A673 (cell line): ENCODE data around the gene ZNF33B. TPM values are rescaled to one million over a fixed set of nuclear protein-coding genes. Genes with fewer than 3 reads are reported as not detected.

ENCODE experiments used
- BruUV-seq: library from RNA; stranded (reverse); fragments of 400-500 nt; replicated peaks from 2 replicates; lab custom pipeline; 2021; lab: Mats Ljungman, UMichigan
- CTCF ChIA-PET: fragments of 300-600 bp; sonication (Branson Sonifier 250); formaldehyde crosslinking; loops from one replicate; lab custom pipeline; 2022; ENCODE audit warnings: antibody characterized with exemption; lab: Charles Lee
- POLR2A ChIA-PET: fragments of 300-600 bp; sonication (Branson Sonifier 250); formaldehyde crosslinking; loops from one replicate; lab custom pipeline; 2022; ENCODE audit warnings: antibody characterized with exemption; ENCODE audit not compliant: low non-redundant PET; lab: Charles Lee
- DNase-seq: peaks from one replicate; pipeline ENCODE4 v3.0.0-alpha.2; 2015; ENCODE audit warnings: low spot score
- H3K27ac ChIP-seq: fragments of 200-600 bp; sonication (generic); 2 replicates; pipeline ENCODE4 v1.5.1; 2016; ENCODE audit warnings: mixed run types, low read depth, mild to moderate bottlenecking, mixed read lengths, antibody characterized with exemption, low read length; ENCODE audit not compliant: poor library complexity, severe bottlenecking
- H3K27me3 ChIP-seq: fragments of 200-600 bp; sonication (generic); replicated peaks from 2 replicates; pipeline ENCODE4 v1.6.1; 2017; ENCODE audit warnings: mixed run types, low read depth, mild to moderate bottlenecking, mixed read lengths, antibody characterized with exemption, low read length; ENCODE audit not compliant: insufficient read depth, poor library complexity
- H3K36me3 ChIP-seq: fragments of 200-600 bp; sonication (generic); 2 replicates; pipeline ENCODE4 v1.6.1; 2016; ENCODE audit warnings: mixed run types, mild to moderate bottlenecking, mixed read lengths, antibody characterized with exemption, low read length; ENCODE audit not compliant: insufficient read depth, poor library complexity, severe bottlenecking
- H3K4me1 ChIP-seq: fragments of 200-600 bp; sonication (generic); 2 replicates; pipeline ENCODE4 v1.6.1; 2017; ENCODE audit warnings: mixed run types, mild to moderate bottlenecking, mixed read lengths, antibody characterized with exemption, low read length; ENCODE audit not compliant: insufficient read depth, poor library complexity, severe bottlenecking
- H3K4me3 ChIP-seq: fragments of 200-600 bp; sonication (generic); 2 replicates; pipeline ENCODE4 v1.5.1; 2016; ENCODE audit warnings: low read depth, mixed run types, mild to moderate bottlenecking, mixed read lengths, low read length; ENCODE audit not compliant: poor library complexity, severe bottlenecking
- H3K9me3 ChIP-seq: fragments of 200-600 bp; sonication (generic); 2 replicates; pipeline ENCODE4 v1.6.1; 2016; ENCODE audit warnings: mixed run types, low read depth, mild to moderate bottlenecking, mixed read lengths, antibody characterized with exemption, low read length; ENCODE audit not compliant: poor library complexity, severe bottlenecking
- CTCF ChIP-seq: fragments of 300-800, 200-600 bp; sonication (generic); conservative IDR thresholded peaks from 2 replicates; pipeline ENCODE4 v1.5.1; 2017; ENCODE audit warnings: low read depth, mild to moderate bottlenecking, antibody characterized with exemption, low read length, moderate library complexity, mixed read lengths
- EZH2 ChIP-seq: fragments of 200-600 bp; sonication (generic); IDR thresholded peaks from 2 replicates; pipeline ENCODE4 v1.6.1; 2017; ENCODE audit warnings: borderline replicate concordance, low read depth, mild to moderate bottlenecking, mixed read lengths, antibody characterized with exemption, low read length; ENCODE audit not compliant: poor library complexity, severe bottlenecking
- intact Hi-C: fragments of 100-400 bp; cut with micrococcal nuclease; formaldehyde crosslinking; loops from one replicate; pipeline ENCODE4 v1.10.0; 2022; ENCODE audit not compliant: unreplicated experiment
- total RNA-seq: library from RNA; stranded (reverse); gene quantifications from 2 replicates; pipeline ENCODE4 v1.2.3, GENCODE V29; 2021

Gene ZNF33B
- total RNA-seq, 1 experiment from 2014 or later = 18.3 TPM

GRCh38 chr10:42594246-42594650 is 44.1 kb downstream of the ZNF33B start:
- Histone ChIP-seq H3K27ac (no peak overlapping the region), H3K27me3 (no peaks in the 10 kb centered on the region), H3K4me3 (no peak overlapping the region), H3K36me3 (peaks cover 40% of the 10 kb centered on the region), H3K9me3 (peaks cover 48% of the 10 kb centered on the region), H3K4me1 (no peaks in the 10 kb centered on the region)
- TF ChIP-seq EZH2 = no peak
- no peak for TF ChIP-seq CTCF
- no TSS peak for BruUV-seq
- no peak for DNase-seq
- ChIA-PET CTCF (no interaction called here), POLR2A (no interaction called here)
- intact Hi-C loops = no loop called here

GRCh38 chr10:42593284-42593683 is 45.1 kb downstream of the ZNF33B start:
- H3K4me1 ChIP-seq = no peaks in the 10 kb centered on the region
- H3K27me3 ChIP-seq = no peaks in the 10 kb centered on the region
- H3K36me3 ChIP-seq = peaks cover 40% of the 10 kb centered on the region
- ChIA-PET CTCF (no interaction called here), POLR2A (no interaction called here)
- H3K9me3 ChIP-seq = peaks cover 48% of the 10 kb centered on the region
- TF ChIP-seq CTCF = no peak
- no peak for TF ChIP-seq EZH2
- H3K4me3 ChIP-seq = no peak overlapping the region
- no TSS peak for BruUV-seq
- no peak for DNase-seq
- intact Hi-C loops = no loop called here
- no peak overlapping the region for H3K27ac ChIP-seq

GRCh38 chr10:42583828-42584227 is 54.5 kb downstream of the ZNF33B start:
- Histone ChIP-seq H3K4me3 (no peak overlapping the region), H3K27me3 (no peaks in the 10 kb centered on the region), H3K27ac (no peak overlapping the region), H3K4me1 (no peaks in the 10 kb centered on the region), H3K36me3 (no peaks in the 10 kb centered on the region), H3K9me3 (no peaks in the 10 kb centered on the region)
- TF ChIP-seq CTCF = no peak
- no peak for DNase-seq
- intact Hi-C loops = no loop called here
- BruUV-seq = no TSS peak
- ChIA-PET POLR2A (no interaction called here), CTCF (no interaction called here)
